ENCODE measurements around the gene MST1.
"Not testable (repeated sequence)": the region's sequence is repeated elsewhere in the genome, so short reads cannot be mapped to it uniquely, and the experiment has no call there.

MST1 gene

GRCh38 chr3:49688338-49689045 is 782 bp downstream of the MST1 start:
- H3K9ac ChIP-seq (ENCODE audit: low read depth, low read length, poor library complexity); H3K4ac ChIP-seq (ENCODE audit: low read length); H3K4me2 ChIP-seq (ENCODE audit: insufficient read depth, low read length, poor library complexity, severe bottlenecking); H3K27ac ChIP-seq (replicated peaks; ENCODE audit: low read length); H3K4me1 ChIP-seq (ENCODE audit: control insufficient read depth in 2 of 2, insufficient read depth in 1 of 2, low read depth in 1 of 2, low read length in 2 of 2); H3K9me3 ChIP-seq (replicated peaks in 1 of 2; ENCODE audit: control insufficient read depth in 2 of 2, insufficient read depth in 1 of 2, low read depth in 1 of 2, low read length in 2 of 2); H4K8ac ChIP-seq (ENCODE audit: low read depth, low read length); H3K14ac ChIP-seq (ENCODE audit: low read length); DNase-seq (ENCODE audit: low spot score); H3K79me1 ChIP-seq (ENCODE audit: low read depth, low read length); H3K23ac ChIP-seq (ENCODE audit: low read depth, low read length, poor library complexity); H3K27me3 ChIP-seq (ENCODE audit: control insufficient read depth in 3 of 3, insufficient read depth in 3 of 3, low read depth in 1 of 3, low read length in 3 of 3); H2BK12ac ChIP-seq (ENCODE audit: low read length); H4K91ac ChIP-seq (ENCODE audit: low read depth, low read length, poor library complexity); H3K18ac ChIP-seq (ENCODE audit: low read length): not testable (repeated sequence)
- peak overlapping the region; percentile 76 for H2BK120ac ChIP-seq (ENCODE audit: low read depth, low read length)
- peak overlapping the region; percentile 93 for H2AFZ ChIP-seq (ENCODE audit: low read length)
- peak overlapping the region; percentile 54 for H2BK15ac ChIP-seq (ENCODE audit: low read length)
- H3K36me3 ChIP-seq (replicated peaks in 1 of 2; ENCODE audit: control insufficient read depth in 2 of 2, insufficient read depth in 2 of 2, low read length in 2 of 2), result peaks cover 6 to 12% of the 10 kb centered on the region in 2 donors
- H2AK5ac ChIP-seq (ENCODE audit: low read depth, low read length), result peak overlapping the region; percentile 94
- no CpG with 5 or more reads among the region's 7 CpGs for WGBS, 2 donors (ENCODE audit: extremely low coverage in 2 of 2, insufficient read length in 2 of 2, insufficient replicate concordance in 1 of 2)
- H2BK5ac ChIP-seq (ENCODE audit: low read length), result peak overlapping the region; percentile 48
- peak overlapping the region in 1 of 2 donors; percentile 96 for H3K4me3 ChIP-seq (ENCODE audit: low read length in 2 of 2)

DNA sequence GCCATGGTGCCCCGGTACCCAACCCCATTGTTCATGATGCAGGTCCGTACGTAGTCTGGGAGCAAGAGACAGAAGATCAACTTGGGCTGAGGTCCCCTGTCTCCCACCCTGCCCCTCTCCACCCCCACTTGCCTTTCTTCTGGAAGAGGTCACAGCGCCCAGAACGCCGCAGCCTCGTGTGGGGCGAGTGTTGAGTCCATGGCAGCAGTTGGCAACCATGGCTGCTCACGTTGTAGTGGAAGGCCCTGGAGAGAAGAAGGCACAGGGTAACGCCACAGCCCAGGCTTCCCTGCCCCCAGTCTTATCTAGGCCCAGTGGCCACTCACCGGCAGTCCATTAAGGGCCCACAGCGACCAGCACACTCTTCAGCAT is 1.9 kb downstream of the MST1 start:
- not testable (repeated sequence) for H2BK120ac ChIP-seq (ENCODE audit: low read depth, low read length); H2BK12ac ChIP-seq (ENCODE audit: low read length); H3K4me1 ChIP-seq (ENCODE audit: control insufficient read depth in 2 of 2, insufficient read depth in 1 of 2, low read depth in 1 of 2, low read length in 2 of 2); H3K79me1 ChIP-seq (ENCODE audit: low read depth, low read length); H3K27ac ChIP-seq (replicated peaks; ENCODE audit: low read length); H3K9ac ChIP-seq (ENCODE audit: low read depth, low read length, poor library complexity); H4K91ac ChIP-seq (ENCODE audit: low read depth, low read length, poor library complexity); H2BK5ac ChIP-seq (ENCODE audit: low read length); H2AFZ ChIP-seq (ENCODE audit: low read length); H3K9me3 ChIP-seq (replicated peaks in 1 of 2; ENCODE audit: control insufficient read depth in 2 of 2, insufficient read depth in 1 of 2, low read depth in 1 of 2, low read length in 2 of 2); DNase-seq (ENCODE audit: low spot score); H3K27me3 ChIP-seq (ENCODE audit: control insufficient read depth in 3 of 3, insufficient read depth in 3 of 3, low read depth in 1 of 3, low read length in 3 of 3); H4K8ac ChIP-seq (ENCODE audit: low read depth, low read length); H3K4ac ChIP-seq (ENCODE audit: low read length); H3K14ac ChIP-seq (ENCODE audit: low read length); H3K4me3 ChIP-seq (ENCODE audit: low read length in 2 of 2)
- Histone ChIP-seq H3K23ac (ENCODE audit: low read depth, low read length, poor library complexity) (peak overlapping the region; percentile 65), H3K4me2 (ENCODE audit: insufficient read depth, low read length, poor library complexity, severe bottlenecking) (peak overlapping the region; percentile 89), H2BK15ac (ENCODE audit: low read length) (peak overlapping the region; percentile 58), H3K18ac (ENCODE audit: low read length) (peak overlapping the region; percentile 27), H3K36me3 (replicated peaks in 1 of 2; ENCODE audit: control insufficient read depth in 2 of 2, insufficient read depth in 2 of 2, low read length in 2 of 2) (peaks cover 16 to 23% of the 10 kb centered on the region in 2 donors), H2AK5ac (ENCODE audit: low read depth, low read length) (peak overlapping the region; percentile 74)
- WGBS, 2 donors (ENCODE audit: extremely low coverage in 2 of 2, insufficient read length in 2 of 2, insufficient replicate concordance in 1 of 2), result no CpG with 5 or more reads among the region's 12 CpGs

- H3K4ac ChIP-seq (ENCODE audit: low read length); H3K4me1 ChIP-seq (ENCODE audit: control insufficient read depth in 2 of 2, insufficient read depth in 1 of 2, low read depth in 1 of 2, low read length in 2 of 2); H4K8ac ChIP-seq (ENCODE audit: low read depth, low read length); H3K9me3 ChIP-seq (replicated peaks in 1 of 2; ENCODE audit: control insufficient read depth in 2 of 2, insufficient read depth in 1 of 2, low read depth in 1 of 2, low read length in 2 of 2); H4K91ac ChIP-seq (ENCODE audit: low read depth, low read length, poor library complexity); H2AFZ ChIP-seq (ENCODE audit: low read length); H2BK12ac ChIP-seq (ENCODE audit: low read length); H2BK120ac ChIP-seq (ENCODE audit: low read depth, low read length); H3K27me3 ChIP-seq (ENCODE audit: control insufficient read depth in 3 of 3, insufficient read depth in 3 of 3, low read depth in 1 of 3, low read length in 3 of 3); H3K23ac ChIP-seq (ENCODE audit: low read depth, low read length, poor library complexity); H3K27ac ChIP-seq (replicated peaks; ENCODE audit: low read length); H3K79me1 ChIP-seq (ENCODE audit: low read depth, low read length): not testable (repeated sequence)
- Histone ChIP-seq H2BK15ac (ENCODE audit: low read length) (peak overlapping the region; percentile 58), H2BK5ac (ENCODE audit: low read length) (peak overlapping the region; percentile 39), H3K18ac (ENCODE audit: low read length) (peak overlapping the region; percentile 93), H3K14ac (ENCODE audit: low read length) (peak overlapping the region; percentile 71), H3K4me2 (ENCODE audit: insufficient read depth, low read length, poor library complexity, severe bottlenecking) (peak overlapping the region; percentile 89), H3K4me3 (ENCODE audit: low read length in 2 of 2) (peak overlapping the region in 1 of 2 donors; percentile 82), H2AK5ac (ENCODE audit: low read depth, low read length) (peak overlapping the region; percentile 74), H3K9ac (ENCODE audit: low read depth, low read length, poor library complexity) (peak overlapping the region; percentile 86), H3K36me3 (replicated peaks in 1 of 2; ENCODE audit: control insufficient read depth in 2 of 2, insufficient read depth in 2 of 2, low read length in 2 of 2) (peaks cover 20 to 28% of the 10 kb centered on the region in 2 donors)
- no CpG with 5 or more reads among the region's 44 CpGs for WGBS, 2 donors (ENCODE audit: extremely low coverage in 2 of 2, insufficient read length in 2 of 2, insufficient replicate concordance in 1 of 2)
- peak; percentile 48 for DNase-seq (ENCODE audit: low spot score)
Observed at GRCh38 chr3:49686769-49687423, 2.4 kb downstream of the MST1 start.

- H2BK5ac ChIP-seq (ENCODE audit: low read length); H4K91ac ChIP-seq (ENCODE audit: low read depth, low read length, poor library complexity); H3K4me1 ChIP-seq (ENCODE audit: control insufficient read depth in 2 of 2, insufficient read depth in 1 of 2, low read depth in 1 of 2, low read length in 2 of 2); H3K14ac ChIP-seq (ENCODE audit: low read length); H2BK120ac ChIP-seq (ENCODE audit: low read depth, low read length); H3K9me3 ChIP-seq (replicated peaks in 1 of 2; ENCODE audit: control insufficient read depth in 2 of 2, insufficient read depth in 1 of 2, low read depth in 1 of 2, low read length in 2 of 2); H2AK5ac ChIP-seq (ENCODE audit: low read depth, low read length); H3K27ac ChIP-seq (replicated peaks; ENCODE audit: low read length); H3K4ac ChIP-seq (ENCODE audit: low read length); H2BK15ac ChIP-seq (ENCODE audit: low read length); H3K79me1 ChIP-seq (ENCODE audit: low read depth, low read length); H3K9ac ChIP-seq (ENCODE audit: low read depth, low read length, poor library complexity); H2AFZ ChIP-seq (ENCODE audit: low read length); DNase-seq (ENCODE audit: low spot score); H4K8ac ChIP-seq (ENCODE audit: low read depth, low read length); H2BK12ac ChIP-seq (ENCODE audit: low read length); H3K27me3 ChIP-seq (ENCODE audit: control insufficient read depth in 3 of 3, insufficient read depth in 3 of 3, low read depth in 1 of 3, low read length in 3 of 3): not testable (repeated sequence)
- H3K4me3 ChIP-seq (ENCODE audit: low read length in 2 of 2), result peak overlapping the region in 1 of 2 donors; percentile 82
- no CpG with 5 or more reads among the region's 29 CpGs for WGBS, 2 donors (ENCODE audit: extremely low coverage in 2 of 2, insufficient read length in 2 of 2, insufficient replicate concordance in 1 of 2)
- H3K4me2 ChIP-seq (ENCODE audit: insufficient read depth, low read length, poor library complexity, severe bottlenecking), result peak overlapping the region; percentile 89
- peak overlapping the region; percentile 55 for H3K23ac ChIP-seq (ENCODE audit: low read depth, low read length, poor library complexity)
- peaks cover 24 to 34% of the 10 kb centered on the region in 2 donors for H3K36me3 ChIP-seq (replicated peaks in 1 of 2; ENCODE audit: control insufficient read depth in 2 of 2, insufficient read depth in 2 of 2, low read length in 2 of 2)
- H3K18ac ChIP-seq (ENCODE audit: low read length), result peak overlapping the region; percentile 85
Observed at GRCh38 chr3:49686346-49686745, 2.9 kb downstream of the MST1 start.

Measured in neuronal stem cell (in vitro differentiated cells).